HG02759 (cell line): Measurements from ENCODE around the gene FAM168A.

Experiments
- ATAC-seq: cut with Tn5 transposase; IDR thresholded peaks from one replicate; pipeline ENCODE4 v1.9.1; 2021; ENCODE audit warnings: mild to moderate bottlenecking, moderate library complexity; ENCODE audit not compliant: unreplicated experiment

The FAM168A gene

DNA sequence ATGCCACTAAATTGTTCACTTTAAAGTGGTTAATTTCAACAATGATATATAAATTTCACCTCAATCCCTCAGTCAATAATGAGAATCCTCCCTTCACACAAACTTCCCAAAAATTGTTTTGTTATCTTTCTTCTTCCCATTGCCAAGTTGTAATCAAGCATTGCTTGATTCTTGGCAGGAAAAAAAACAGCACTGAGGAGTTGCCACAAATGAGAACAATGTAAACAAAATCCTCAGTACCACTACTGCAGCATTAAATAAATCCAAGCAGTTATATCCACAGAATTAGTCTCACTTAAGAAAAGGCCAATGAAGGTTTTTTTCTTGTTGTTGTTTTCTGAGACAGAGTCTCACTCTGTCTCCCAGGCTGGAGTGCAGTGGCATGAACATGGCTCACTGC, 38.2 kb downstream of the FAM168A start:
- no peak for ATAC-seq

DNA sequence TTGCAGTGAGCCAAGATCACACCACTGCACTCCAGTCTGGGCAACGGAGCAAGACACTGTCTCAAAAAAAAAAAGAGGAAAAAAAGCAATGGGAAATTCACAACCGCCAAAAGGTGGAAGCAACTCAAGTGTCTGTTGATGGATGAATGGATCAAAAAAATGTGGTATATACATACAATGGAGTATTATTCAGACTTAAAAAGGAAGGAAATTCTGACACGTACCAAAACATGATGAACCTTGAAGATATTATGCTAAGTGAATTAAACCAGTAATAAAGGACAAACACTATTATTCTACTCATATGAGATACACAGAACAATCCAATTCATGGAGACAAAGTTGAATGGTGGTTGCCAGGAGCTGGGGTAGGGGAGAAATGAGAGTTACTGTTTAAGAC, 40.9 kb downstream of the FAM168A start:
- ATAC-seq: no peak

DNA sequence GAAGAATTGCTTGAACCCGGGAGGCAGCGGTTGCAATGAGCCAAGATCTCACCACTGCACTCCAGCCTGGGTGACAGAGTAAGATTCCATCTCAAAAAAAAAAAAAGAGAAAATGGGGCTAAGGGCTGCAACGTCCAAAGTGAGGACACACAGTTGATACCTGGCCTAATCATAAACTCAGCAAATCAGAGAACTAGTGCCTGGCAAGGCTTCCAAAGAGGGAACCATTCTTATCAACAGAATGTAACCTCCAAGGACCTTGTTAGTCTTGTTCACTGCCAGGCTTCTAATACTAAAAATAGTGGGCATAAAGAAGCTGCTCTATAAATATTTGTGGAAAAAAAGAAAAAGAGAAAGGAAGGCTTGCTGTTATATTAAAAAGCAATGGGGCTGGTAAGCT, 42.3 kb downstream of the FAM168A start:
- ATAC-seq: no peak

DNA sequence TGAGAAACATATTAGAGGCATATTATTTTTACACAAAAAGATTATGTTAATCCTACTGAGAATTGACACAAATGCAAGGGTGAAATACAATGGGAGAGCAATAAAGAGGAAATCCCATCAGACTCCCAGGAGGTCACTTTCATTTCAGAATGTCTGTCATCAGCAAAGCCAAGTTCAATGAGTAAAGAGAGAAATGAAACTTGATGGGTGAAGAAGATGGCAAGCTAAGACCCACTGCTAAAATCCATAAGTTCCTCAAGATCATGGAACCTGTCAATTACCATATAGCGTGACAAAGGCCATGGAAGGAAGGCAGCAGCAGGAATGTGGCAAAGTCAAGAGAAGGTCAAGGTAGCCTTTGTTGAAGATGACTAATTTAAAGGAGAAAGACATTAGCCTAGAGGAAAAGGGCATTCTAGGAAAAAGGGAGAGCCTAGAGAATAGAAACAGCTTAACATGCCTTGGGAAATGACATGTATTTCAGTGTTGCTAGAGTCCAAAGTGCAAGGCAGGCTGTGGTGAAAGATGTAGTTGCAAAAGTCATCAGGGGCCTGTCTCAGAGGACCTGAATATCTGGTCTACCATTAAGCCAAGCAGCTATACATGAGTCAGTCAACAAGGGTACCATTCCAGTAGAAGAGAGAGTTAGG, 43.1 kb downstream of the FAM168A start:
- no peak for ATAC-seq

DNA sequence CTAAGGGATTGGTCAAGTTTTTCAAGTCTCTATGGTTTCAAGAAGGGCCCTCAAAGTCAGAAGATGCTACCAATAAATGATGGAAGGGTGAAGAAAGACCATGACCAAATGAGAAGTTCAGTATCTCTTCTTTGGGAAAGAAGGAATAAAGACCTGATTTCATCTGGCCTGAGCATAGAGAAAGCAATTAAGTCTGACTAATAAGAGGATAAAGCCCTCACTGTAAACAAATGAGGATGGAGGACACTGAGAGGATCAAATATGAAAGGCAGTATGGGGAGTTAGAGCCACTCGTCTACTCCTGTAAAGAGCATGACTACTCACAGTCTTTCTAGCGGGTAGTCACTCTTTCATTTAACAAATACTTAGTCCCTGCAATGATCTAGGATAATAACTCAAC, 44.6 kb downstream of the FAM168A start:
- ATAC-seq: no peak

DNA sequence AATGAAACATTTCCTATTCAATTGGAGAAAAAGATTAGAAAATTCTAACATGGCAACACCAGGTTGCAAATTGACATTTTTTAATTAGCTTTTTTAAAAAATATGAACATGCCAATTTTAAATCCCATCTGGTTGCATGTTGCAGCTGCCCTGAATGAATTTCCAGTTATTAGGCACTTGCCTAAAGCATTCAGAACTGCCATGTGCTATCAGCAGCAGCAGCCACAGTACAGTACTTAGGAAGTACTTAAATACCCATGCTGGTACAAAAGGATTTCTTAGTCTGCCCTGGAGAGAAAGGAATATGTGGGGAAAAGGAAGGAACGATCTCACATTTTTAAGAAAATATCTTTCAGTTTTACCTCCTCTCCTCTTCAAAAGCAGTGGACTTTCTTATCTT, 46.2 kb downstream of the FAM168A start:
- ATAC-seq: no peak

DNA sequence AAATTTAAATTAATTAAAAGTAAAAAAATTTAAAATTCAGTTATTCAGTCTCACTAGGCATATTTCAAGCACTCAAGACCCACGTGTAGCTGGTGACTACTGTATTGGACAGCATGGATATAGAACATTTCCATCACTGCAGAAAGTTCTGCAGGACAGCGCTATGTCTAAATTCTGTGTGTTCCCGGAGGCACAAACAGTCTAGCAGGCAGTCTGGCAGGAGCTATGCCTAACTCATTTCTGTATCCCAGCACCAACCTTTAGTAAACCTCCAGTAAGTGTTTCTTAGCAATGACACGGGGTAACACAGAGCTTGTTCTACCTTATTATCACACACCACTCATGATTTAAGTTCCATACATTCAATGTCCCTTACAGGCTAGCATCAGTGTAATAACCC, 48.5 kb downstream of the FAM168A start:
- ATAC-seq: no peak

DNA sequence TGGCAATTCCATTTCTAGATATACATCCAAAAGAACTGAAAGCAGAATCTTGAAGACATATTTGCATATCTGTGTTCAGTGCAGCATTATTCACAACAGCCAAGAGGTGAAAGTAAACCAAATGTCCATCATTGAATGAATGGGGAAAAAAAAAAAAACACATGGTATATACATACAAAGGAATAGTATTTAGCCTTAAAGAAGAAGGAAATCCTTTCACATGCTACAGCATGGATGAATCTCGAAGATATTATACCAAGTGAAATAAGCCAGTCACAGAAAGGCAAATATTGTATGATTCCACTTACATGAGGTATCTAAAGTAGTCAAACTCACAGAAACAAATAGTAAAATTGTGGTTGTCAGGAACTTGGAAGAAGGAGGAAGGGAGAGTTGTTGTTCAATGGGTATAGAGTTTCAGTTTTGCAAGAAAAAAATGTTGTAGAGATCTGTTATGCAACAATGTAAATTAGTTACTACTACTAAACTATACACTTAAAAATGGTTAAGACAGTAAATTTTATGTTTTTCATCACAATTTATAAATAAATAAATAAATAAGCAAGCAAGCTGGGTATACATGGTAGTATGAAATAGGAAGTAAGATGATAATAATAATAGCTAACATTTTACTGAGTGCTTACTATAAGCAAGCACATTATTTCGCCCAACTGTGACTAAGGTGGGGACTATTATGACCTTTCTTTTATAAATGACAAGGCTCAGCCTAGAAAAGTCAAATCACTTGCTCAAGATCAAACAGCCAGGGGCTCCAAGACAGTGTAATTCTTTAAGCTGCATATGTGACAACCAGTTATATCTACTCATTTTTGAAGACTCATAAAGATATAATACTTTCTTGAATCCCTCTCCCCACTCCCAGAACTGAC, 50.0 kb downstream of the FAM168A start:
- ATAC-seq: no peak

DNA sequence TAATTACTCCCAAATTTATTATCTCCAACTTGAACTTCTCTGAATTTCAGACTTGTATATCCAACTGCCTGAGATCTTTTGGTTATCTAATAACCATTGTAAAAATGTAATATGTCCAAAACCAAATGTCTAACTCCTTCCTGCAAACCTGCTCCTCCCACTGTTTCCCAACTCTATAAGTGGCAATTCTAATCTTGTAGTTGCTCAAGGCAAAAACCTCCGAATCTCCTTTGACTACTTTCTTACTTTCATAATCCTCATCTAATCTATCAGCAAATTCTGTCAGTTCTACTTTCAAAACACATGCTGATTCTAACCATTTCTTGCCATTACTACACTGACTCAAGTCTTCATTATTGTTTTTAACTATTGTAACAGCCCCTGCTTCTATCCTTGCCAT, 55.7 kb downstream of the FAM168A start:
- ATAC-seq: no peak

DNA sequence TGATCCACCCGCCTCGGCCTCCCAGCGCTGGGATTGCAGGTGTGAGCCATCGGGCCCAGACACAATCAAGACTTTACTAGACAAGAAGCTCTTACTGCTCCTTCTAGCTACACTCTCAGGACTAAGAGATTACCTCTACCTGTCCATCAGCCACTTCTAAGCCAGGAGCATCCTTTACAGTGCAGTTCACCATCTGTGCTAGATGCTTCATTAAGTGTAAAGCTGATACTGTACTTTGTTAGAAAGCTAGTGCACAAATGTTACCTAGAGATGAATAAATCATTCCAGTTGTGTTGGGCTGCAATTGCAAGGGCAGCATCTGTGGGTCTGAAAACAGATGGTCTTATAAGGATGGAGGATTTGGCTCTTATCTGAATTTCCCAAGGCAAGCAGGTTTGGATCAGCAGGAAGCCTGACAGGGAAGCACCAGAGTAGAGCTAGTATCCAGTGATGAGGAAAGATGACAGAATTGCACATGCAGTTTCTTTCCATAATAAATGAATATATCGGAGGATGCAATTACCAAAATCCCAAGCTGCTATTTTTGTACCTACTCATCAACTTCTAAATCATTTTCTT, 58.3 kb downstream of the FAM168A start:
- ATAC-seq: no peak

DNA sequence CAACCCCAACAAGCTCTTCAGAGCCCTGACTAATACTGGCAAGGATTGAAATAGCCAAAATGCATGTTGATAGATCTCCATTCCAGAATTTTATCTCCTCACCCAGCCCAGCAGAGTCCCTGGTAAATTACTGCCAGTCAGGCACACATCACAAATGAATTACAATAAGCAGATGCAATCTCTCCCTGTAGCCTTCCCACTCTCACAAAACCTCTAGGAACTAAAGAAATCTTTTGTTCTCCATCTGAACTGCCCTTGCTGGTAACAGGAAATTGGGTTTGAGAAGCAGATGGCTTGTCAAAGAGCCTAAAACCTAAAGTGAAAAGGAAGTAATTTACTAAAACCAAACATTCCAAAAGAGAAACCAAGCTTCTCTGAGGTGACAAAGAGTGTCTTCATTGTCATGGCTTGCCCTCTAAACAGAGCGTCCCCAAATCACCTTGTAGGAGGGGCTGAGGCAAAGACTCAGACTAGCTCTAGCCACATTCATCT, 59.5 kb downstream of the FAM168A start:
- ATAC-seq: no peak

DNA sequence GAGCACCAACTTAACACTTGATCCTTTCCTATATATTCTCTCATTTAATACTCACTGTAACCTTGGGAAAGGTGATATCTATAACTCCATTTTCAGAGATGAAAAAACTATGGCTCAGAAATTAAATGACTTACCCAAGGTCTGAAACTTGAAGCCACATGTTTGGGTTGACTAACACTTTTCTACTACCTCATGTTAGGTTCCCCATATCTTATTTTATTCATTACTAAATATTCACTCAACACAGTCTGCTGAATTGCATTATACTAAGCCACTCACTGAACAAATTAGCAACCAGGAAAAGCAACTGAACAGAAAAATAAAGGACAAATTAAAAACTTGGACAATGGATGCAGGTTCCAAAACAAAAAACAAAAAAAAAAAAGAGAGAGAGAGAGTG, 59.9 kb downstream of the FAM168A start:
- no peak for ATAC-seq

DNA sequence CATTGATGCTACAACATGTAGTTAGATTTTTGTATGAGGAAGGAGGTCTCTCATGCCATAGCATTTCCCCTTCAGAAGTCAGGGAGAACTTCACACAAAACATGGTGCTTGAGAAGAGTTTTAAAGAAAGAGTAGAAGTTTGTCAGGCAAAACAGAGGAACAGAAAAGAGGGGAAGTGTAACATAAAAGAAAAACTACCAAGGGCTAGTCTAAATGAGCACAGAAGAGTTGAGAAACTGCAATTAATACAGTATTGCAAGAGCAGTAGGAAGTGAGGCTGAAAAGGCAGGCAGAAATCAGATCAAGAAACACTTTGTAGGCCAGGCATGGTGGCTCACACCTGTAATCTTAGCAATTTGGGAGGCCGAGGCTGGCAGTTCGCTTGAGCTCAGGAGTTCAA, 61.0 kb downstream of the FAM168A start:
- ATAC-seq: no peak

DNA sequence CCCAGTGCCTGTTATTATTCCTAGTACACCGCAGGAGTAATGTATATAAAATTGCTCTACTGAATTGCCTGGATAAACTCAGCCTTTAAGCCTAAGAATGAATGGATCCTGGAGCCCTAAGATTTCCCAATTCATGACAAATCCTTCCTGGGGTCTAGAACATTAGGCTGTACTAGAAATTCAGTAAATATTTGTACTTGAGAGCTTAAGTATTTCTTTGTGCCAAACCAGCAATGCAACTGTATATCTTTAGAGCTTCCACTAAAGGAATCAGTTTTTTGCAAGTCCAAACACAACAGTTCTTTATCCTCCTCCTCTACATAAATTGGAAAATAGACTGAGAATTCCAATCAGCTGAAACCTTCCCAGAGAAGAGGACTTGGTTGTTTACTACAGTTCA, 65.6 kb downstream of the FAM168A start:
- no peak for ATAC-seq

DNA sequence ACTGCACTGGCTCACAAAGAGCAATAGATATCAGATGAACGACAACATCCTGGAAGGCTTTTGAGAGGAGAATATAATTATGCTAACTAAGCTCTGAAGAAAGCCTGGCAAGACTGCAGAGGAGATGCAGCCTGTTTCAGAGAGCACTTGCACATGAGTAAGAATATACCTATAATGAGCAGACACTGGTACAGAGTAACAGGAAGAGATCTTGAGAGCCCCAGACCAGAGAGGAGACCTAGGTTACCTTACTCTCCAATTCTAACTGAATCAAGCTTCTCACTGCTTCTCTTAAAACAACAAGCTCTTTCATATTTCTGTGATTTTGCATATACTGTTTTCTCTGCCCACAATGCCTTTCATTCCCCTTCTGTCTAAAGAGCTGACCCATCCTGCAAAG, 66.5 kb downstream of the FAM168A start:
- no peak for ATAC-seq

DNA sequence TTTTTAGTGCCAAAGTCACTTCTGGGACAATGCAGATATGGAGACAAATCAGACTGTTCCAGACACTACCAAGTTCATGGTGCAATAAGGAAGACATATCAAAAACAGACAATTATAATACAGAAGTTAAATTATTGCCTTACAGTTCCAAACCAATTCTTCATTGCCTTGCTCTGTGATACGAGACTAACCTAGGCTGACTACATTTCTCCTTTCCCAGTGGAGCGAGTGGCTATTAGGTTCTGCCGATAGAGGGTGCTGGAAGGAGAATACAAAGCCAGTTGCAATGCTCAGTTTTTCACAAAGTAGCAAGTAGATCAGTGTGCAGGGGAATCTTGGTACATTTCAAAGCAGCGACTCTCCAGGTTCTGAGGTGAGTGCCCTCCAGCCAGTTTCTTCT, 67.8 kb downstream of the FAM168A start:
- ATAC-seq: no peak

DNA sequence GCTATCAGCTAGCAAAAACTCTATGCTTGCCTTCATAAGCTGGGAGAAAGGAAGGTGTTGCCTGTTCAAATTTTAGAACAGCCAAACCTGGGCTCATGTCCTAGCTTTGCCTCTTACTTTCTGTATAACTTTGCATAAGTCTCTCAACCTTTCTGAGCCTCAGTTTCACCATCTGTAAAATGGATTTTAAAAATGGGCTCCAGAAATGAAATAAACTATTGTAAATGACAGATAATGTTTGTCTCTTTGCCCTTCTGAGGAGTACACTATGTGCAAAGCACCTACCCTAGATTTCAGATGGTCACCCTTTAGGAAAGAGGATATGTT, 68.7 kb downstream of the FAM168A start:
- ATAC-seq: no peak

DNA sequence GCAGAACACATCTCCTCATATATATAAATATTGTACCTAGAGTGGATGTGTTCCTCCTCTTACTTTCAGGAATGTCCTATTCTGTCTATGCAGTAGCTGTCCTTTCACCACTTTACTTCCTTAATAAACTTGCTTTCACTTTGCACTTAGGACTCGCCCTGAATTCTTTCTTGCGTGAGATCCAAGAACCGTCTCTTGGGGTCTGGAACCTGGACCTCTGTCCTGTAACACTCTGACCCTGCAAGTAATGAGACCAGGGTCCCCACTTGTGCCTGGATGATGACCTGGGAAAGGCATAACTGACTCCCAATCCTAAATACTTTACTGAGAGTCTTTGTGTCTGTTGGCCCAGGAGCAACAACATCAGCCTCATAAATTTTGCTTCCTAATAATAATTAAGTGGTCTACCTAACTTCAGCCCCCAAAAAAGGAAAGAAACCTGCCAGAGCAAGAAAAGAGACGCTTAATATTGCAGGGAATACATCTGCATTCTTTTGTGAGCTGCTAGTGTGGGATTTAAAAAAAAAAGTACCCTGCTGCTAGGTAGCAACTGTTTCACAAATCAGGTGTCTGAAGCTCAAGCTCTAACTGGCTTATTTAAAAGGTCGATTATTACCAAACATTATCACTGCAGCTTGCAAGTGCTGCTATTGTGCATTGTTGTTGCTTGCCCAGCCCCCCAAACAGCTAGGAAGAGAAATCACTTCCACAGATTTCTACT, 69.3 kb downstream of the FAM168A start:
- ATAC-seq: no peak

DNA sequence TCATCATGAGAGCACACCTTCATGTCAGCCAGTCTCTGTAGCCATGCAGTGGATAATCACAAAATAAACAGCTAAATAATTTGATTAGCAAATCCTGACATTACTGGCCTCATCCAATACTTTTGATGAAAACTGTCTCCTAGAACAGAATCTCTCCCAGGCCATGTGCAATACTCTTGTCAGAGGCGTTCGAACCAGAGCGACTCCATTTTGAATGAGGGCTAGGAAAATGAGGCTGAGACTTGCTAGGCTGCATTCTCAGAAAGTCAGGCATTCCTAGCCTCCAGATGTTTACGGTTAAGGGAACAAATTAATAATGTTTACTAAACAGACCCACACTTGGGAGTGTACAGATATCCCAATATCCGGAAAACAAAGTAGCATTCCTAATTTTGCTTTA, 69.9 kb downstream of the FAM168A start:
- no peak for ATAC-seq

DNA sequence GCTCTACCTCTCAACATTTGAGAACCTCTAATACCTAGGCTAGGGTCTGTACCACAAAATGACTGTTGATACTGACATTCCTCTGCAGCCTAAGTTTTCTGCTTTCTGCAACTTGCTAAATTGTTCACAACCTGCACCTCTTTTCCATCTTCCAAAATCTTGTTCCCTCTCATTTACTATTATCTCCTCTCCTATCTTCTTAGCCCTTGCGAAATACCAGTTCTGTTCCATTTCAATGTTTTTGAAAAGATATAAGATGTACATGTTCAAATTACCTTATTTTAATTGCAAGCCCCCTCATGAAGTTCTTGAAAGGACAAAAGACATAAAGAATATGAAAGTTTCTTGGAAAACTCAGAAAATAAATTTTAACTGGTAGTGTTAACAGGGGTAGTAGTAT, 72.3 kb downstream of the FAM168A start:
- ATAC-seq: no peak

DNA sequence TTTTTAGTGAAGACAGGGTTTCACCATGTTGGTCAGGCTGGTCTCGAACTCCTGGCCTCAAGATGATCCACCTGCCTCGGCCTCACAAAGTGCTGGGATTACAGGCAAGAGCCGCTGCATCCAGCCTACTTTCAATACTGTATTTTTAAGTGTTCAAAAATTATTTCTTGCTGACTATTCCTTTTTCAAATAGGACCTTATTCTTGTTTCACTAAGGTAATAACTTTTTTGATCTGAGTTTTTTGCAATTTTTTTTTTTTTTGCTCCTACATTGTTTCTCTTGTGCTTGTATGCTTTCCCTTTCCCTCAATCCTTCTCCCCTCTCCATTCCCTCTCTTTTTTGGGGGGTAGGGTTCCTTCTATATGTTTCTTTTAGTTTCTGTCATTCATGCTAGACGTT, 73.1 kb downstream of the FAM168A start:
- no peak for ATAC-seq

DNA sequence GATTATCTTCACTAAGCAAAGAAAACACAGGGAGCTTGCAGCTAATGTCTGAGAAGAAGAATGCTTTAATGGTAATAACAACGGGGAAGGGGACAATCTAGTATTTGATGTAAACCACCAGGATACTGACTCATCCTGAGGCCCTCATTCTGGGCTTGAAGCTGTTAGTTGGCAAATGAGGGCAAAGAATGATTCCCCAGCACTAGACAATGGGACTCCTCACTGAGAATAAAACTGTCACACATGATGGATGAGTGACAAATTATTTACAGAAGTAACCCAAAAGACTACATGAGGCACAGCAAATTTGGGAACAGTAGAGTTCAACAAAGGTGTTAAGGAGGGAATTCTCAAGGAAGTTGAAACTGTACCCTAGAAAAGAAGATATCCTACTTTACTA, 76.3 kb downstream of the FAM168A start:
- no peak for ATAC-seq
